MCF 10A (cell line): ENCODE results near the gene MRGPRF. TPM values are rescaled to one million over a fixed set of nuclear protein-coding genes. Genes with fewer than 3 reads are reported as not detected.

Source experiments
- BruUV-seq: library from RNA; stranded (reverse); fragments of 400-500 nt; replicated peaks from 2 replicates; lab custom pipeline; 2021; lab: Mats Ljungman, UMichigan
- CTCF ChIA-PET: fragments of 300-600 bp; sonication (Branson Sonifier 250); formaldehyde crosslinking; extraction: SDS; loops from one replicate; lab custom pipeline; 2021; ENCODE audit warnings: antibody characterized with exemption, inconsistent platforms; lab: Yijun Ruan, JAX
- POLR2A ChIA-PET: fragments of 300-600, 350-650 bp; sonication (Branson Sonifier 250); formaldehyde crosslinking; extraction: SDS; loops from one replicate; lab custom pipeline; 2020; ENCODE audit warnings: antibody characterized with exemption, inconsistent platforms; lab: Yijun Ruan, JAX
- DNase-seq: peaks from one replicate; pipeline ENCODE4 v3.0.0-alpha.2; 2018; ENCODE audit not compliant: unreplicated experiment
- H3K27ac Mint-ChIP-seq: one replicate; pipeline ENCODE4 v1.8.0; 2022; ENCODE audit warnings: mild to moderate bottlenecking, low read depth, mixed read lengths; ENCODE audit not compliant: unreplicated experiment
- H3K27me3 Mint-ChIP-seq: one replicate; pipeline ENCODE4 v1.8.0; 2022; ENCODE audit warnings: mixed read lengths; ENCODE audit not compliant: insufficient read depth, unreplicated experiment
- H3K36me3 Mint-ChIP-seq: one replicate; pipeline ENCODE4 v1.8.0; 2022; ENCODE audit warnings: mild to moderate bottlenecking, moderate library complexity, mixed read lengths; ENCODE audit not compliant: insufficient read depth, unreplicated experiment
- H3K4me1 Mint-ChIP-seq: one replicate; pipeline ENCODE4 v1.8.0; 2022; ENCODE audit warnings: mixed read lengths; ENCODE audit not compliant: insufficient read depth, unreplicated experiment
- H3K4me3 Mint-ChIP-seq: one replicate; pipeline ENCODE4 v1.8.0; 2022; ENCODE audit warnings: mild to moderate bottlenecking, moderate library complexity, mixed read lengths; ENCODE audit not compliant: unreplicated experiment
- H3K9me3 Mint-ChIP-seq: one replicate; pipeline ENCODE4 v1.8.0; 2022; ENCODE audit warnings: mixed read lengths; ENCODE audit not compliant: unreplicated experiment
- CTCF ChIP-seq: fragments of 200-600 bp; IDR thresholded peaks from one replicate; pipeline ENCODE4 v1.8.0; 2022; ENCODE audit warnings: antibody characterized with exemption, mild to moderate bottlenecking; ENCODE audit not compliant: unreplicated experiment
- intact Hi-C: fragments of 100-400 bp; cut with micrococcal nuclease; formaldehyde crosslinking; loops from 2 replicates; pipeline ENCODE4 v1.14.1; 2022
- total RNA-seq: library from RNA; stranded (reverse); gene quantifications from 2 replicates; pipeline ENCODE4 v1.2.3, GENCODE V29; 2022

MRGPRF gene
- total RNA-seq, 1 experiment from 2014 or later = not detected

- POLR2A ChIA-PET = interaction anchor here (1.0 kb wide), 1 partner anchor 9 kb away, joined by 4 read pairs; no protein-coding TSS in a partner anchor
- CTCF ChIA-PET = no interaction called here
- H3K4me1 Mint-ChIP-seq = peaks cover 6% of the 10 kb centered on the region
- no TSS peak for BruUV-seq
- no peak for TF ChIP-seq CTCF
- H3K27me3 Mint-ChIP-seq = no peaks in the 10 kb centered on the region
- intact Hi-C loops = no loop called here
- H3K9me3 Mint-ChIP-seq = no peaks in the 10 kb centered on the region
- H3K36me3 Mint-ChIP-seq = no peaks in the 10 kb centered on the region
- H3K4me3 Mint-ChIP-seq = no peak overlapping the region
- DNase-seq = no peak
- H3K27ac Mint-ChIP-seq = no peak overlapping the region
Observed at GRCh38 chr11:69054397-69055211, 41.6 kb upstream of the MRGPRF start.

GRCh38 chr11:69053546-69054396, 40.7 kb upstream of the MRGPRF start:
- Mint-ChIP-seq H3K27me3 (no peaks in the 10 kb centered on the region), H3K36me3 (no peaks in the 10 kb centered on the region), H3K9me3 (no peaks in the 10 kb centered on the region), H3K4me1 (peaks cover 6% of the 10 kb centered on the region), H3K4me3 (no peak overlapping the region), H3K27ac (no peak overlapping the region)
- ChIA-PET POLR2A (interaction anchor here (1.0 kb wide), 1 partner anchor 10 kb away, joined by 4 read pairs; no protein-coding TSS in a partner anchor), CTCF (no interaction called here)
- TF ChIP-seq CTCF = no peak
- intact Hi-C loops = no loop called here
- no TSS peak for BruUV-seq
- no peak for DNase-seq

- no peak overlapping the region for H3K4me3 Mint-ChIP-seq
- H3K27ac Mint-ChIP-seq = no peak overlapping the region
- H3K36me3 Mint-ChIP-seq = no peaks in the 10 kb centered on the region
- no peaks in the 10 kb centered on the region for H3K27me3 Mint-ChIP-seq
- no peak for TF ChIP-seq CTCF
- no peak for DNase-seq
- peaks cover 6% of the 10 kb centered on the region for H3K4me1 Mint-ChIP-seq
- H3K9me3 Mint-ChIP-seq = no peaks in the 10 kb centered on the region
- CTCF ChIA-PET = no interaction called here
- POLR2A ChIA-PET = no interaction called here
- no TSS peak for BruUV-seq
- intact Hi-C loops = no loop called here
Observed at GRCh38 chr11:69053169-69053477, 40.1 kb upstream of the MRGPRF start.
